CD4-positive, CD25-positive, alpha-beta regulatory T cell (primary cell): Measurements from ENCODE around the gene TTC13. TPM values are rescaled to one million over a fixed set of nuclear protein-coding genes. Genes with fewer than 3 reads are reported as not detected.

Experiments used
- ATAC-seq, 2 donors: fragments of 150-1000 bp; cut with Tn5 transposase; one replicate each; pipeline ENCODE4 v1.10.0; 2021; ENCODE audit warnings: low read depth in 2 of 2, moderate number of reproducible peaks in 2 of 2, moderate library complexity in 1 of 2
- DNase-seq, 3 donors: peaks; one replicate each; pipeline versions ENCODE4 v3.0.0 to v3.0.0-alpha.2; 2012 to 2022; ENCODE audit warnings: mixed read lengths in 1 of 3
- H3K27ac ChIP-seq: one replicate; pipeline ENCODE4 v1.7.0; 2013; ENCODE audit warnings: mild to moderate bottlenecking, low read length; ENCODE audit not compliant: insufficient read depth, poor library complexity, severe bottlenecking
- H3K27me3 ChIP-seq: one replicate; pipeline ENCODE4 v1.7.0; 2013; ENCODE audit warnings: low read length; ENCODE audit not compliant: control insufficient read depth, insufficient read depth
- H3K36me3 ChIP-seq: one replicate; pipeline ENCODE4 v1.7.0; 2013; ENCODE audit warnings: mild to moderate bottlenecking, low read length, moderate library complexity; ENCODE audit not compliant: control insufficient read depth, insufficient read depth
- H3K4me1 ChIP-seq: 2 replicates; pipeline ENCODE4 v1.7.0; 2013; ENCODE audit warnings: mild to moderate bottlenecking, low read length; ENCODE audit not compliant: insufficient read depth, control insufficient read depth, poor library complexity, severe bottlenecking
- H3K4me3 ChIP-seq: one replicate; pipeline ENCODE4 v1.7.0; 2013; ENCODE audit warnings: low read depth, mild to moderate bottlenecking, low read length, moderate library complexity
- H3K9me3 ChIP-seq, 2 experiments: 1 replicate in 1 of 2; 2 replicates in 1 of 2; pipeline ENCODE4 v1.7.0; 2013; ENCODE audit warnings: low read length in 2 of 2, mild to moderate bottlenecking in 1 of 2, moderate library complexity in 1 of 2; ENCODE audit not compliant: control insufficient read depth in 2 of 2
- H3K27ac Mint-ChIP-seq, 3 donors: one replicate each; pipeline ENCODE4 v1.8.0; 2020 to 2022; ENCODE audit warnings: mild to moderate bottlenecking in 3 of 3, mixed read lengths in 3 of 3, moderate library complexity in 2 of 3
- H3K27me3 Mint-ChIP-seq: one replicate; pipeline ENCODE4 v1.8.0; 2022; ENCODE audit warnings: mild to moderate bottlenecking, mixed read lengths
- H3K36me3 Mint-ChIP-seq: one replicate; pipeline ENCODE4 v1.8.0; 2020; ENCODE audit warnings: mixed read lengths
- H3K4me1 Mint-ChIP-seq, 4 donors: one replicate each; pipeline ENCODE4 v1.8.0; 2020 to 2022; ENCODE audit warnings: mixed read lengths in 4 of 4, mild to moderate bottlenecking in 1 of 4
- H3K4me3 Mint-ChIP-seq, 4 donors: one replicate each; pipeline ENCODE4 v1.8.0; 2020 to 2022; ENCODE audit warnings: mild to moderate bottlenecking in 4 of 4, mixed read lengths in 4 of 4, moderate library complexity in 3 of 4
- H3K9me3 Mint-ChIP-seq, 7 donors: one replicate each; pipeline ENCODE4 v1.8.0; 2020 to 2022; ENCODE audit warnings: mixed read lengths in 7 of 7, mild to moderate bottlenecking in 3 of 7, moderate library complexity in 2 of 7
- polyA plus RNA-seq, 4 donors: library from polyadenylated mRNA; unstranded; fragments of 300-500 nt; fragmentation: Illumina TruSeq; gene quantifications; one replicate each; pipeline ENCODE4 v1.2.3, GENCODE V29; 2021
- total RNA-seq: library from RNA; stranded (reverse); gene quantifications from one replicate; pipeline ENCODE4 v1.2.3, GENCODE V29; 2022

The TTC13 gene
- total and polyA plus RNA-seq, 5 donors from 2014 or later = 8.9 to 40.5 (median 11.6) TPM

- Mint-ChIP-seq H3K4me1 (peaks cover 6 to 19% (median 10%) of the 10 kb centered on the region in 4 donors), H3K36me3 (peaks cover 55% of the 10 kb centered on the region), H3K9me3 (no peaks in the 10 kb centered on the region), H3K27me3 (no peaks in the 10 kb centered on the region), H3K4me3 (no peak overlapping the region), H3K27ac (no peak overlapping the region)
- ATAC-seq (no peak), DNase-seq (no peak)
- Histone ChIP-seq H3K4me1 (no peaks in the 10 kb centered on the region), H3K27ac (no peak overlapping the region), H3K4me3 (no peak overlapping the region), H3K36me3 (peaks cover 55% of the 10 kb centered on the region), H3K9me3 (no peaks in the 10 kb centered on the region), H3K27me3 (no peaks in the 10 kb centered on the region)
These were observed 35.5 kb downstream of the TTC13 start for GRCh38 chr1:230943048-230943593.

- ATAC-seq = no peak
- no peak overlapping the region for H3K27ac ChIP-seq
- peaks cover 10 to 17% (median 13%) of the 10 kb centered on the region in 4 donors for H3K4me1 Mint-ChIP-seq
- H3K36me3 Mint-ChIP-seq = peaks cover 48% of the 10 kb centered on the region
- H3K9me3 Mint-ChIP-seq = no peaks in the 10 kb centered on the region
- H3K4me3 ChIP-seq = no peak overlapping the region
- H3K27ac Mint-ChIP-seq = no peak overlapping the region
- H3K4me1 ChIP-seq = no peaks in the 10 kb centered on the region
- H3K27me3 Mint-ChIP-seq = no peaks in the 10 kb centered on the region
- H3K9me3 ChIP-seq = no peaks in the 10 kb centered on the region
- H3K36me3 ChIP-seq = peaks cover 52% of the 10 kb centered on the region
- H3K4me3 Mint-ChIP-seq = no peak overlapping the region
- DNase-seq = no peak
- no peaks in the 10 kb centered on the region for H3K27me3 ChIP-seq
These were observed 37.8 kb downstream of the TTC13 start for GRCh38 chr1:230940848-230941247.

- ATAC-seq (no peak), DNase-seq (no peak)
- Mint-ChIP-seq H3K9me3 (no peaks in the 10 kb centered on the region), H3K27me3 (no peaks in the 10 kb centered on the region), H3K36me3 (peaks cover 50% of the 10 kb centered on the region), H3K4me1 (peaks cover 13 to 17% (median 15%) of the 10 kb centered on the region in 4 donors), H3K4me3 (no peak overlapping the region), H3K27ac (no peak overlapping the region)
- Histone ChIP-seq H3K4me3 (no peak overlapping the region), H3K9me3 (no peaks in the 10 kb centered on the region), H3K27ac (no peak overlapping the region), H3K27me3 (no peaks in the 10 kb centered on the region), H3K4me1 (no peaks in the 10 kb centered on the region), H3K36me3 (peaks cover 52% of the 10 kb centered on the region)
These were observed 38.7 kb downstream of the TTC13 start for GRCh38 chr1:230939806-230940489.

GRCh38 chr1:230938924-230939368 is 39.7 kb downstream of the TTC13 start:
- no peaks in the 10 kb centered on the region for H3K4me1 ChIP-seq
- ATAC-seq = no peak
- H3K36me3 ChIP-seq = peaks cover 50% of the 10 kb centered on the region
- H3K9me3 Mint-ChIP-seq = no peaks in the 10 kb centered on the region
- H3K9me3 ChIP-seq = no peaks in the 10 kb centered on the region
- DNase-seq = no peak
- H3K27ac Mint-ChIP-seq = peak overlapping the region in 2 of 3 donors; percentile 2 to 54
- peaks cover 13 to 17% (median 16%) of the 10 kb centered on the region in 4 donors for H3K4me1 Mint-ChIP-seq
- H3K4me3 ChIP-seq = no peak overlapping the region
- no peaks in the 10 kb centered on the region for H3K27me3 Mint-ChIP-seq
- peaks cover 45% of the 10 kb centered on the region for H3K36me3 Mint-ChIP-seq
- H3K4me3 Mint-ChIP-seq = no peak overlapping the region
- no peak overlapping the region for H3K27ac ChIP-seq
- H3K27me3 ChIP-seq = no peaks in the 10 kb centered on the region

GRCh38 chr1:230937371-230937770 is 41.3 kb downstream of the TTC13 start:
- Histone ChIP-seq H3K36me3 (peaks cover 48% of the 10 kb centered on the region), H3K9me3 (no peaks in the 10 kb centered on the region), H3K27ac (no peak overlapping the region), H3K4me3 (no peak overlapping the region), H3K27me3 (no peaks in the 10 kb centered on the region), H3K4me1 (no peaks in the 10 kb centered on the region)
- H3K9me3 Mint-ChIP-seq = no peaks in the 10 kb centered on the region
- no peaks in the 10 kb centered on the region for H3K27me3 Mint-ChIP-seq
- H3K36me3 Mint-ChIP-seq = peaks cover 47% of the 10 kb centered on the region
- peak overlapping the region in 1 of 3 donors; percentile 12 for H3K27ac Mint-ChIP-seq
- ATAC-seq (no peak), DNase-seq (no peak)
- H3K4me3 Mint-ChIP-seq = no peak overlapping the region
- H3K4me1 Mint-ChIP-seq = peaks cover 10 to 14% (median 12%) of the 10 kb centered on the region in 4 donors

- no peak for DNase-seq
- Mint-ChIP-seq H3K4me1 (peaks cover 10 to 13% (median 12%) of the 10 kb centered on the region in 4 donors), H3K27me3 (no peaks in the 10 kb centered on the region), H3K27ac (peak overlapping the region; percentile 12 to 53 (median 51)), H3K36me3 (peaks cover 49% of the 10 kb centered on the region), H3K4me3 (no peak overlapping the region), H3K9me3 (no peaks in the 10 kb centered on the region)
- Histone ChIP-seq H3K9me3 (no peaks in the 10 kb centered on the region), H3K36me3 (peaks cover 55% of the 10 kb centered on the region), H3K4me3 (no peak overlapping the region), H3K27ac (no peak overlapping the region), H3K27me3 (no peaks in the 10 kb centered on the region), H3K4me1 (no peaks in the 10 kb centered on the region)
- ATAC-seq = no peak
These were observed 42.2 kb downstream of the TTC13 start for GRCh38 chr1:230936475-230936874.

GRCh38 chr1:230935852-230936251 is 42.8 kb downstream of the TTC13 start:
- Histone ChIP-seq H3K36me3 (peaks cover 61% of the 10 kb centered on the region), H3K4me1 (no peaks in the 10 kb centered on the region), H3K27me3 (no peaks in the 10 kb centered on the region), H3K4me3 (no peak overlapping the region), H3K9me3 (no peaks in the 10 kb centered on the region), H3K27ac (no peak overlapping the region)
- Mint-ChIP-seq H3K9me3 (no peaks in the 10 kb centered on the region), H3K27me3 (no peaks in the 10 kb centered on the region), H3K4me3 (no peak overlapping the region), H3K4me1 (peaks cover 10 to 15% (median 12%) of the 10 kb centered on the region in 4 donors), H3K36me3 (peaks cover 52% of the 10 kb centered on the region), H3K27ac (peak overlapping the region in 2 of 3 donors; percentile 47 to 48)
- DNase-seq = no peak
- no peak for ATAC-seq

GRCh38 chr1:230930986-230931385 is 47.7 kb downstream of the TTC13 start:
- H3K4me3 ChIP-seq = no peak overlapping the region
- H3K4me3 Mint-ChIP-seq = no peak overlapping the region
- H3K4me1 ChIP-seq = no peaks in the 10 kb centered on the region
- H3K4me1 Mint-ChIP-seq = peaks cover 0 to 10% (median 1%) of the 10 kb centered on the region in 4 donors
- peak overlapping the region in 1 of 3 donors; percentile 62 for H3K27ac Mint-ChIP-seq
- H3K27me3 Mint-ChIP-seq = no peaks in the 10 kb centered on the region
- H3K9me3 Mint-ChIP-seq = no peaks in the 10 kb centered on the region
- no peak overlapping the region for H3K27ac ChIP-seq
- H3K36me3 ChIP-seq = peaks cover 76% of the 10 kb centered on the region
- H3K9me3 ChIP-seq = no peaks in the 10 kb centered on the region
- no peak for ATAC-seq
- peaks cover 47% of the 10 kb centered on the region for H3K36me3 Mint-ChIP-seq
- no peak for DNase-seq
- no peaks in the 10 kb centered on the region for H3K27me3 ChIP-seq
